NCI-H1436 (cell line): ENCODE measurements around the gene ZBED4.

Experiments used
- DNase-seq: peaks from one replicate; lab custom pipeline; 2025; lab: John Stamatoyannopoulos, UW

The ZBED4 gene

DNA sequence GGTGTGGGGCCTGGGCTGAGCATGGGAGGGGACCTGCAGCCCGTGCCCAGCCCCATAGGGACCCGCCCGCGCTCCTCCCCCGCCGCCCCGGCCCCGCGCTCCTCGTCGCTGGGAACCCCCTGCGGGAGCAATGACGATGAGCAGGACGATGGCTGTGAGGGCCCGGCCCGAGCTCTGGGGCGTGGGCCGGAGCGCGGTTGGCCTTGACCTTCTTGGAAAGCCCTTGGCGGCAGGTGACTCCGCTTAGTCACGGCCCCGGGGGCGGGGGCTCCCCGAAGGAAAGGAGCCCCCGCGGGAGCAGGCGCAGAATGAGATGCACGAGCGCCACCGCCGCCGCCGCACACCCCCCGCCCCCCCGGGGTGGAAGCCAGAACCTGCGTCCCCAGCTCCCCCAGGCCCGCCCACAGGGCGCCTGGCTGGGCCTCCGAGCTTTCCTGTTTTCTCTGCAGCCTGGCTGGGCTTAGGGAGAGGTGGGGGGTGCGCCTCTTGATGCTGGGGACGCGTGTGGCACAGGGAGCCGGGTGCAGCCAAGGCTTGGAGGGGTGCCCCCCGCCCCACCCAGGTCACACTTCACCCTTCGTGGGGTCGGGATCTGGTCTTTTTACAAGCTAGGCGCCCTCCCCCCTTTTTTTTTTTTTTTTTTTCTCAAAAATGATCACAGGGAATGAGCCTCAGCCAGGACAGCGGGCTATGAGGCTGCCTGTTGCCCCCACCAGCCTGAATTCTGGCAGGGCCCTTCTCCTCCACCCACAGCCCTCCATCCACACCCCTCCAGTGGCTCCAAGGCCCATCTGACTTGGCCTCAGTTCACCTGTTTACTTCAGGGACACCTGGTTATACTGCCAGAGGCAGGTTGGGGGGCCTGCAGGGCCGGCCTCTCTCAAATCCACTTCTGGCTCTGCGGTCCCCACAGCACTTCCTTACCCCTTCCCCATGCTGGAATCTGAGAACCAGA lies 82.7 kb downstream of the ZBED4 start:
- peak; percentile 90 for DNase-seq

DNA sequence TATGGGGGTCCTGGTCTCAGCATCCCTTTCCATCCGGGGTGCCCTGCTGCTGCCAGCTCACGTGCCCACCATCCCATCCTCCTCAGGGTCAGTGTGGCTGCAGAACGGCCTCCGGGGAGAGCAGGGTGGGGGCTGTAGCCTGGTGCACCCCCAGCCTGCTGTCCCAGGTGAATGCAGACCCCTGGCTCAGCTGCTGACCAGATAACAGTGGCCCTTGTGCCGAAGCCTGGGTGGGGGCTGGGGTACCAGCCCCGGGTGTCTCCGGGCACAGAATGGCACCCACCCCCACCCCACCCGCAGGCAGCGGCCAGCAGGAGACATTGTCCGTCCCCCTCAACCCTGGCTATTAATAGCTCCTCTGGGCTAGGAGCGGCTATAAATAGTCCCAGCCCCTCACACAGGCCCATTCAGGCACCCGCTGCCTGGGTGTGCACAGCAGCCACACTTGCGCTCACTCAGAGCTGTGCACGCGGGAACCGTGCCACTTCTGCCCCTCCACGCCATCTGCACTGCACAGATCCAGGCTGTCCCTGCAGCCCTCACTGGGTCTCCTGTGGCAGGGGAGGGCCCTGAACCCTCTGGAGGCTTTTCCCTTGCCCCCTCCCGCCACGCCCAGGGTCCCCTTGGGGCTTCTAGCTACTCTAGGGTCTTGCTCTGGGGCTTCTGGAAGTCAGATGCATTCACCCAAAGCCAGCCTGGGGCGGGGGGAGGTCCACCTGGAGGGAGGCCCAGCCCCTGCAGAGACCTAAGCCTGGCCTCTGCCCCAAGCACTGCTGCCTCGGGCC lies 83.5 kb downstream of the ZBED4 start:
- peak; percentile 21 for DNase-seq

- DNase-seq, result no peak
Observed at GRCh38 chr22:49937758-49938564, 84.3 kb downstream of the ZBED4 start.

DNA sequence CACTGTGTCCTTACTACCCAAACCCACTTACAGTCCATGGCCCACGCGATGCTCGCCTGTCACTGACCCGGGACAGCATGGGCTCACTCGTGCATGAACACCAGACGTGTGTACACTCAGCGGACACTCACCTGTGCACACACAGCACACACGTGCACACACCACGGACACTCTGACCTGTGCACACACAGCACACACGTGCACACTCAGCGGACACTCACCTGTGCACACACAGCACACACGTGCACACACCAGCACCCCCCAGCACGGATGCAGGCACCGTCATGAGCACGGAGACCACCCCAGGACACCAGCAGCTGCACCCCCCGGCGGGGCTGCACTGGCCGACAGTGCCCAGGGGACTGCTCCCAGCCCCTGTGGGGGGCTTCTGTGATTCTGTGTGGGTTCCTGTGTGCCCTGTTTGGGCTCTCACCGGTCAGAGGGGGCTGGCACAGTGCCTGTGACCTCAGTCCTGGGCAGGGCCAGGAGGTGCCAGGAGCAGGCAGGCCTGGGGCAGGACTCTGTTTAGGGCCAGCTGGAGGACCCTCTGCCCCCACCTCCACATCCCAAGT lies 85.0 kb downstream of the ZBED4 start:
- DNase-seq, result no peak
